NCI-H1048 (cell line): Measurements from ENCODE around the gene EYA2.
"Not testable (repeated sequence)": the region's sequence is repeated elsewhere in the genome, so short reads cannot be mapped to it uniquely, and the experiment has no call there.

Experiments used
- DNase-seq: peaks from one replicate; lab custom pipeline; 2025; lab: John Stamatoyannopoulos, UW

The EYA2 gene

GRCh38 chr20:46894579-46894958 is at the start of gene EYA2:
EYA2 (plus strand) TSS chr20:46894843; CDS start chr20:46990011, 95,168 bp downstream.
- no peak for DNase-seq

DNA sequence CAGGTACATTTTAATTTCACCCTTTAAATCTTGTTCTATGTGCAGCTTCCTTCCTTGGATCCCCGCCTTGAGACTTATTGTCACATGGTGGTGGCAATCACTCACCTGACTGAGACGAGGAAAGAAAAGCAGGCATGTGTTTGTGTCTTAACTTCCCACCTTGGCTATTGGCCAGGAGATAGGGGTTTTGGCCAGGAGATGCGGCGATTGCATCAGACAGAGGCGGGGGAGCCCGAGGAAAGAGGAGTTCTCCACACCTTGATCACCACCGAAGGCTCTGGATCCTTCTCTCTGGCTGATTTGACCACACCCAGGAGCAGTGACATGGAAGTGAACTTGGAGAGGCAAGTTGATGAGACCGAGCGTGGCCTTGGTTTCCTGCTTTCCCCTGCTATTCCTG is 49.7 kb upstream of the EYA2 start:
- no peak for DNase-seq

GRCh38 chr20:46849269-46849668 is 45.4 kb upstream of the EYA2 start:
- DNase-seq = no peak

GRCh38 chr20:46849751-46850150 is 44.9 kb upstream of the EYA2 start:
- no peak for DNase-seq

- no peak for DNase-seq
These were observed 44.2 kb upstream of the EYA2 start for GRCh38 chr20:46850416-46850815.

GRCh38 chr20:46850896-46851295 is 43.7 kb upstream of the EYA2 start:
- no peak for DNase-seq

GRCh38 chr20:46851746-46852145 is 42.9 kb upstream of the EYA2 start:
- no peak for DNase-seq

DNA sequence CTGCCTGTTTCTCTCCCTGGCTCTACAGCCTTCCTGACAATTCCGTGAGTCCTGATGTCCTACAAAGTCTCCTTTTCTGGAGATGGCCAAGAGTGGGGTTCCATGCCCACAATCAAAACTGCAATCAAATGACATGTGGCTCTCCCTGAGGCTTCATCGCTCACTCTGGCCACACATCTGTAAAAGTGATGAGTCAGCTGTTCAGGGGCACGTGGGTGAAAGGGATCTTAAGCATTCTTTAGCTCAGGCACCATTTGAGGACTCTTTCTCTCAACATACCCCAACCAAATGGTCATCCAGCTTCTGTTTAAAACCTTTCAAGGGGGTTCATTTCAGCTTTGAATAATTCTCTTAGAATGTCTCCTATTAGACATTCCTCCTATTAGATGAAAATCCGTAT is 42.3 kb upstream of the EYA2 start:
- DNase-seq = no peak

- DNase-seq = no peak
These were observed 40.7 kb upstream of the EYA2 start for GRCh38 chr20:46853926-46854325.

DNA sequence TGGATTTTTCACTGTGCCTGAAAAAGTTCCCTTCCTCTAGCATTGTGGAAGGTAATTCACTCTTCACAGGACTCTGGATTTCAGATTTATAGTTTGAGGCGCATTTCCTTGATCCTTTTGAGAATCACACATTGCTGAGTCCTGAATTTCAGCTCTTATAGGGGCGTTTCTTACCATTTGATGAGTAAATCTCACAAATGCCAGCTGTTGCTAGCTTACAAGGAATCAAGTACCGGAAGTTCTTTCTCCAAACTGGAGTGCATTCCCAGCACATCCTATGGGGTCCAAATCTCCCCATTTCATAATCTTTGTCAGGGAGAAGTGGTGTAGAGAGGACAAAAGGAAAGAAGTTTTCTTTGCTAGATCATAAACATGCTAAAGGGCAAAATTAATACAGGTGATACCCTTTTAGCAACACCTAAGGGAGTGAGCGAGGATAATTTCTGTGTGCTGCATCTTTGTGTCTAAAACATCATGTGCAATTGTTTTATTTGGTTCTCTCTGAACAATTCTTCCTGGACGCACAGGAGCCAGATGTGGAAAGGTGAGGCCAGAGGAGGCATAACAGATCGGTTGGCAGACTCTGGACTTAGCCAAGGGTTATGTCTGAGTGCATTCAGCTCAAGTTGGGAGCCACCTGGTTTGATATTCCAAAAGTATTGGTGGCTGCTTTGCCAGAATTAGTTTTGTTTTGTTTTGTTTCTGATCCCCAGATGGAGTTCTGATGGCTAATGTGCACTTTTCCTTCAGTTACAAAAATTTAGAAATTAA is 37.4 kb upstream of the EYA2 start:
- no peak for DNase-seq

DNA sequence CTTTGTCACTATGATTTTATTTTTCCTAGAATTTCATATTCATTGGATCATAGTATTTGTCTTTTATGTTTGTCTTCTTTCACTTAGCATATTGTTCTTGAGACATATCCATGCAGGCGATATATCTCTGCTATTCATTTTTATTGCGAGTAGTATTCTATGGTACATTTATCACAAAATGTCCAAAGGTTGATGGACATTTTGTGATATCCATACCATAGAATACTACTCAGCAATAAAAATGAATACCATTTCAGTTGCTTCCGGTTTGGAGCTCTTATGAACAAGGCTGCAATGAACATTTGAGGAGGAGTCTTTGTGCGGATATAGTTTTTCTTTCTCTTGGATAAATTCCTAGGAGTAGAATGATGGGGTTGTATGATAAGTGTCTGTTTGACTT is 28.8 kb upstream of the EYA2 start:
- no peak for DNase-seq

GRCh38 chr20:46870041-46870440 is 24.6 kb upstream of the EYA2 start:
- DNase-seq = no peak

GRCh38 chr20:46872328-46873211 is 22.1 kb upstream of the EYA2 start:
- no peak for DNase-seq

- DNase-seq = no peak
These were observed 19.6 kb upstream of the EYA2 start for GRCh38 chr20:46875059-46875458.

DNA sequence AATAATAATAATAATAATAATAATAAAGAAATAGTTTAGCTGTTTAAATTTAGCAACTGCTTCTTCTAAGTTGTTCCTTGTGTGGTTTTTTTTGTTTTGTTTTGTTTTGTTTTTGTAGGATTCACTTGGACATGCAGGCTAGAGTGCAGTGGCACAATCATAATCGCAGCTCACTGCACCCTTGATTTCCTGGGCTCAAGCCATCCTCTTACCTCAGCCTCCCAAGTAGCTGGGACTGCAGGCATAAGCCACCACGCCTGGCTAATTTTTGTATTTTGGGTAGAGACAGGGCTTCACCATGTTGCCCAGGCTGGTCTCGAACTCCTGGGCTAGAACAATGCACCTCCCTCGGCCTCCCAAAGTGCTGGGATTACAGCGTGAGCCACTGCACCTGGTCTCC is 15.3 kb upstream of the EYA2 start:
- DNase-seq = no peak

DNA sequence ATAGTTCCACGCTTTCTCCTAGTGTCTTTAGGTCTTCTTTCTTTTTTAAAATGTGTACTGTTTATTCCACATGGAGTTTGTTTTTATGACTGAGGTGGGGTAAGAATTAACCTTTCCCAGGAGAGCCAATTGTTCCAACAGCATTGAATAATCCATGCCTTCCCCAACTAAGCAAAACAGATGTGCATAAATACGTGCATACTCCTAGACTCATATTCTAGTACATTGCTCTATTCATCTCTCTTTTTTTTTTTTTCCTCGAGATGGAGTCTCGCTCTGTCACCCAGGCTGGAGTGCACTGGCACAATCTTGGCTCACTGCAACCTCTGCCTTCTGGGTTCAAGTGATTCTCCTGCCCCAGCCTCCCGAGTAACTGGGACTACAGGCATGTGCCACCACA is 14.7 kb upstream of the EYA2 start:
- not testable (repeated sequence) for DNase-seq

GRCh38 chr20:46883892-46884291 is 10.8 kb upstream of the EYA2 start:
- no peak for DNase-seq

- DNase-seq = no peak
These were observed 4.0 kb upstream of the EYA2 start for GRCh38 chr20:46890682-46891081.

GRCh38 chr20:46893051-46893450 is 1.6 kb upstream of the EYA2 start:
- DNase-seq = no peak

- DNase-seq = no peak
These were observed 615 bp upstream of the EYA2 start for GRCh38 chr20:46893877-46894578.

DNA sequence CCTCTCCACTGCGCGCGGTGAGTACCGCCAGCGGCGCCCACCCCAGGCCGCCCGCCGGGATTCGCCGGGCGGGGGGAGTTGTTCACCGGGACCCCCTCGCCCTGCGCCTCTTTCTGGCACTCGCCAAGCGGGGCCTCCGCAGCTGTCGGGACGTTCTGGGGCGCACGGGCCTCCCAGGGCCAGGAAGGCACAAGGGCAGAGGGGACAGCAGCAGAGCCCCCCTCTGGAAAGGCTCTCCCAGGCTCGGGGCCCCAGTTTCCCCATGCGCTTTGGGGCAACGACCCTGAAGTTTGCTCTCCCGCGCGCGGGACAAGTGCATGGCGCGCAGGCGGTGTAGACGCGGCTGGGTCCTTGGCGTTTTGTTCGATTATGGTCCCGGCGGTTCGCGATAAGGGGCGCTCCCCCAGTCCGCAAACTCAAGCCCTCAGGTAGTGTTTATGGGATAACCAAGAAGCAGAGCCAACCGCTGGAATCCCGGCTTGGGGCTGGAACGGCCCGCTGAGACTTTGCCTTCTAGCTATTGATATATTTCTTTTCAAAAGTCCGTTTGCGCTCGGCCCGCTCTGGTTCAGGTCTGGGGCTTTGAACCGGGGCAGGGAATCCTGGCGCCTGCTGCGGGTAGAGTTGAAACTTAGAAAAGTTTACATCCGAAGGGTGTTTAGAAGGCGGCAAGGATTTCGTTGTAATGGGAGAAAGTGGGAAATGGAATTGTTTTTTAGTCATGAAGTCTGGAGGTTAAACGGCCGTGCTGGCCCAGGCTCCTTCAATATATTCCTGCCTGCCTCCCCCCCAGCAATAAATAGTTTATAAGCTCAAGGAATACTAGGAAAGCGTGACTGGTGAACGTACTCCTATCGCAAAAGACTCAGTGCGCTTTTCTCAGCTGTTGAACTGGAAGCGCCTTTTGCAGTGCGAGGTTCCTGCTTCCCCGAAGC is 595 bp downstream of the EYA2 start:
- DNase-seq = no peak

GRCh38 chr20:46895906-46896242 is 1.2 kb downstream of the EYA2 start:
- DNase-seq = no peak
